Thoracic aorta (tissue), 2 donors: ENCODE measurements around the gene ANKRD62. TPM values are rescaled to one million over a fixed set of nuclear protein-coding genes. Genes with fewer than 3 reads are reported as not detected.

Source experiments
- ATAC-seq: fragments of 150-250 bp; one replicate; pipeline ENCODE4 v1.8.0; 2017; ENCODE audit warnings: low read depth; ENCODE audit not compliant: insufficient number of reproducible peaks, low FRiP score
- DNase-seq: peaks from one replicate; pipeline ENCODE4 v3.0.0-alpha.2; 2020; ENCODE audit warnings: low spot score
- H3K27ac ChIP-seq, 2 donors: fragments of 200-600 bp; sonication (generic); 1 replicate in 1 of 2; 2 replicates in 1 of 2; pipeline ENCODE4 v1.5.1; 2016; ENCODE audit warnings: mild to moderate bottlenecking in 2 of 2, moderate library complexity in 2 of 2
- H3K27me3 ChIP-seq: fragments of 200-600 bp; sonication (generic); replicated peaks from 2 replicates; pipeline ENCODE4 v1.6.0; 2016; ENCODE audit warnings: mild to moderate bottlenecking; ENCODE audit not compliant: insufficient read depth
- H3K36me3 ChIP-seq: fragments of 200-600 bp; sonication (generic); one replicate; pipeline ENCODE4 v1.5.1; 2016
- H3K4me1 ChIP-seq, 2 donors: fragments of 200-600 bp; sonication (generic); 1 replicate in 1 of 2; 2 replicates in 1 of 2; pipeline versions ENCODE4 v1.5.1 to v1.6.0; 2016; ENCODE audit warnings: low read depth in 2 of 2, mild to moderate bottlenecking in 1 of 2; ENCODE audit not compliant: control insufficient read depth in 1 of 2
- H3K4me3 ChIP-seq: fragments of 200-600 bp; sonication (generic); 2 replicates; pipeline ENCODE4 v1.5.1; 2016; ENCODE audit warnings: mild to moderate bottlenecking
- H3K9me3 ChIP-seq: fragments of 200-600 bp; sonication (generic); 2 replicates; pipeline ENCODE4 v1.5.1; 2016
- CTCF ChIP-seq: fragments of 200-600 bp; sonication (generic); IDR thresholded peaks from one replicate; pipeline ENCODE4 v1.5.1; 2019; ENCODE audit warnings: antibody characterized with exemption
- total RNA-seq, 2 donors: library from RNA; depleted of rRNA; stranded (reverse); fragments of >200 nt; gene quantifications; one replicate each; pipeline versions ENCODE4 v1.1.0 to v1.2.3, GENCODE V29; 2016

ANKRD62 gene
- total RNA-seq, 2 donors from 2014 or later: not detected

- ATAC-seq (no peak), DNase-seq (no peak)
- Histone ChIP-seq H3K4me1 (no peaks in the 10 kb centered on the region), H3K27ac (no peak overlapping the region), H3K36me3 (no peaks in the 10 kb centered on the region), H3K27me3 (no peaks in the 10 kb centered on the region), H3K4me3 (no peak overlapping the region), H3K9me3 (no peaks in the 10 kb centered on the region)
- no peak for TF ChIP-seq CTCF
Measured at GRCh38 chr18:12101266-12101665, 7.6 kb downstream of the ANKRD62 start.

GRCh38 chr18:12102136-12102842 lies 8.6 kb downstream of the ANKRD62 start:
- Histone ChIP-seq H3K36me3 (no peaks in the 10 kb centered on the region), H3K9me3 (no peaks in the 10 kb centered on the region), H3K4me3 (no peak overlapping the region), H3K27me3 (no peaks in the 10 kb centered on the region), H3K27ac (no peak overlapping the region), H3K4me1 (no peaks in the 10 kb centered on the region)
- ATAC-seq (no peak), DNase-seq (no peak)
- TF ChIP-seq CTCF: no peak

GRCh38 chr18:12106471-12106870 lies 12.8 kb downstream of the ANKRD62 start:
- no peak for ATAC-seq

GRCh38 chr18:12109836-12110235 lies 16.2 kb downstream of the ANKRD62 start:
- Histone ChIP-seq H3K4me3 (no peak overlapping the region), H3K4me1 (no peaks in the 10 kb centered on the region), H3K27me3 (no peaks in the 10 kb centered on the region), H3K36me3 (no peaks in the 10 kb centered on the region), H3K27ac (no peak overlapping the region), H3K9me3 (no peaks in the 10 kb centered on the region)
- no peak for TF ChIP-seq CTCF
- no peak for DNase-seq
- no peak for ATAC-seq

More at GRCh38 chr18:12106471-12106870, 12.8 kb downstream of the ANKRD62 start:
- no peak for TF ChIP-seq CTCF
- Histone ChIP-seq H3K4me1 (no peaks in the 10 kb centered on the region), H3K27ac (no peak overlapping the region), H3K9me3 (no peaks in the 10 kb centered on the region), H3K4me3 (no peak overlapping the region), H3K36me3 (no peaks in the 10 kb centered on the region), H3K27me3 (no peaks in the 10 kb centered on the region)
- no peak for DNase-seq

- TF ChIP-seq CTCF: no peak
- Histone ChIP-seq H3K27ac (no peak overlapping the region), H3K4me3 (no peak overlapping the region), H3K36me3 (no peaks in the 10 kb centered on the region), H3K9me3 (no peaks in the 10 kb centered on the region), H3K4me1 (no peaks in the 10 kb centered on the region), H3K27me3 (no peaks in the 10 kb centered on the region)
- ATAC-seq: no peak
- no peak for DNase-seq
Measured at GRCh38 chr18:12113999-12114646, 20.5 kb downstream of the ANKRD62 start.
